Measurements from ENCODE around the gene CS.
"Not testable (repeated sequence)": the region's sequence is repeated elsewhere in the genome, so short reads cannot be mapped to it uniquely, and the experiment has no call there.

The CS gene

GRCh38 chr12:56274299-56274698 is 25.8 kb downstream of the CS start:
- no peak for DNase-seq

- not testable (repeated sequence) for DNase-seq
Measured at GRCh38 chr12:56272468-56272867, 27.7 kb downstream of the CS start.

- no peak for DNase-seq
Measured at GRCh38 chr12:56271031-56271430, 29.1 kb downstream of the CS start.

- DNase-seq = no peak
Measured at GRCh38 chr12:56267443-56268071, 32.6 kb downstream of the CS start.

- DNase-seq = peak; percentile 90
Measured at GRCh38 chr12:56266693-56267442, 33.3 kb downstream of the CS start, which contains the start of gene COQ10A. Gene COQ10A (plus strand): TSS chr12:56266942. CDS start chr12:56267119, 177 bp downstream.

- DNase-seq = not testable (repeated sequence)
Measured at GRCh38 chr12:56266068-56266692, 34.0 kb downstream of the CS start.

- not testable (repeated sequence) for DNase-seq
Measured at GRCh38 chr12:56262955-56263354, 37.2 kb downstream of the CS start.

- no peak for DNase-seq
Measured at GRCh38 chr12:56261503-56262232, 38.5 kb downstream of the CS start.

GRCh38 chr12:56260921-56261320 is 39.2 kb downstream of the CS start:
- no peak for DNase-seq

- no peak for DNase-seq
Measured at GRCh38 chr12:56260380-56260779, 39.8 kb downstream of the CS start.

- no peak for DNase-seq
Measured at GRCh38 chr12:56258820-56259183, 41.3 kb downstream of the CS start.

- peak; percentile 86 for DNase-seq
Measured at GRCh38 chr12:56258068-56258819, 41.9 kb downstream of the CS start, which contains the start of gene ANKRD52. Gene ANKRD52 (minus strand): TSS chr12:56258384. CDS start chr12:56258269, 115 bp downstream.

GRCh38 chr12:56257491-56258067 is 42.6 kb downstream of the CS start:
- no peak for DNase-seq

GRCh38 chr12:56257071-56257470 is 43.1 kb downstream of the CS start:
- DNase-seq = no peak

GRCh38 chr12:56256326-56256960 is 43.7 kb downstream of the CS start:
- DNase-seq = no peak

GRCh38 chr12:56255671-56256070 is 44.5 kb downstream of the CS start:
- no peak for DNase-seq

GRCh38 chr12:56253091-56253490 is 47.0 kb downstream of the CS start:
- DNase-seq = no peak

GRCh38 chr12:56252649-56253048 is 47.5 kb downstream of the CS start:
- DNase-seq = no peak

- no peak for DNase-seq
Measured at GRCh38 chr12:56248711-56249110, 51.4 kb downstream of the CS start.

- no peak for DNase-seq
Measured at GRCh38 chr12:56247923-56248322, 52.2 kb downstream of the CS start.

GRCh38 chr12:56244494-56244893 is 55.6 kb downstream of the CS start:
- no peak for DNase-seq
